Nephron (organoid): Measurements from ENCODE around the gene ERP27.

ENCODE experiments used
- H3K27ac Mint-ChIP-seq, 3 experiments: 2 replicates each; pipeline ENCODE4 v1.8.0; 2020; ENCODE audit warnings: mixed read lengths in 3 of 3, mild to moderate bottlenecking in 2 of 3, moderate library complexity in 1 of 3
- H3K27me3 Mint-ChIP-seq: 2 replicates; pipeline ENCODE4 v1.8.0; 2021; ENCODE audit warnings: low read depth, mild to moderate bottlenecking, moderate library complexity, mixed read lengths
- H3K36me3 Mint-ChIP-seq: 2 replicates; pipeline ENCODE4 v1.8.0; 2020; ENCODE audit warnings: low read depth, mixed read lengths
- H3K4me1 Mint-ChIP-seq: 2 replicates; pipeline ENCODE4 v1.8.0; 2020; ENCODE audit warnings: mixed read lengths
- H3K4me3 Mint-ChIP-seq, 3 experiments: 2 replicates each; pipeline ENCODE4 v1.8.0; 2020; ENCODE audit warnings: mild to moderate bottlenecking in 3 of 3, mixed read lengths in 3 of 3, moderate library complexity in 2 of 3
- H3K9me3 Mint-ChIP-seq: 2 replicates; pipeline ENCODE4 v1.8.0; 2020; ENCODE audit warnings: mixed read lengths
- CTCF ChIP-seq, 3 experiments: fragments of 200-600 bp; sonication (generic); IDR thresholded peaks; one replicate each; pipeline ENCODE4 v1.5.0; 2021; ENCODE audit warnings: antibody characterized with exemption in 3 of 3; ENCODE audit not compliant: unreplicated experiment in 3 of 3

ERP27 gene

GRCh38 chr12:14972816-14973215 is 34.5 kb upstream of the ERP27 start, which contains the start of gene PDE6H:
Gene PDE6H, plus strand, starts transcription at chr12:14973042. Its CDS starts 4,971 bp downstream, at chr12:14978013.
- Mint-ChIP-seq H3K4me3 (no peak within 1 kb of the TSS), H3K27ac (no peak within 1 kb of the TSS), H3K9me3 (no peaks in the 10 kb centered on the region), H3K36me3 (no peaks in the 10 kb centered on the region), H3K4me1 (no peaks in the 10 kb centered on the region), H3K27me3 (no peaks in the 10 kb centered on the region)
- no peak for TF ChIP-seq CTCF (IDR thresholded peaks at IDR 0.05; ENCODE audit: unreplicated experiment in 3 of 3)

DNA sequence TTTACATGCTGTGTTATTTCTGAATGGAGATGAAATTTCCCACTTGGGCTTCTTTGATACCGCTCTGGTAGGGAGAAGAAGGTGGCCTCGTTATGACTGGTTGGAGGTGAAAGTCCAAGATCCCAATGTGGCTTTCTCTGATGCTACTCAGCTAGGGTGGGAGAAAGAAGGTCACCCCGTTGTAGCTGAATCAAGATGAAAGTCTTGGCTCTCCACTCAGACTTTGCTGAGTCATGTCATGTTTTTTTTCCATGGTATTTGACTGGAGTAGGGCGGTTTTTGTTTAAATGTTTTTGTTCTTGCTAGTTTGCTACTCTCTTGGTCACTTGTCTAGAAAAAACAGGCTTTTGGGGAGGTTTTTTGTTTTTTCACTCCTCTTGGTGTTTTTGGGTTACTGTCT is 32.1 kb upstream of the ERP27 start:
- no peak overlapping the region for H3K4me3 Mint-ChIP-seq
- no peaks in the 10 kb centered on the region for H3K9me3 Mint-ChIP-seq

DNA sequence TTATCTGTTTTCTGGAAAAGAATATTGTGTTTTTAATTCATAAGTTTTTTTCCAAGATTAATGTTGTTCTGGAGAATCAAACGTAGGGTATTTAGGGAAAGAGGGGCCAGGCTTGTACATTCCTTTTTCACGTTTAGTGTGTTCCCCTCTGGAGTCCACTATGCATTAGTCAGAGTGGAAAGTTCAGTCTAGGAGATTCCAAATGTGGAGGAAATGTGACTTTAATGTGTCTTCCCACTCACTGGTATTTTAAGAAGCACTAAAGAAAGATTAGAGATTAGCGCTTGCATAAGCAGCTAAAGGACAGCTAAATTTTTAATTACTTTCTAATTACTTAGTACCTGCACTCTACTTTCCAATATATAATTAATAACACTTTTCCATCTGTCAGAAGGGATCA is 30.1 kb upstream of the ERP27 start:
- Mint-ChIP-seq H3K36me3 (no peaks in the 10 kb centered on the region), H3K9me3 (no peaks in the 10 kb centered on the region), H3K27ac (no peak overlapping the region), H3K4me1 (no peaks in the 10 kb centered on the region), H3K27me3 (no peaks in the 10 kb centered on the region), H3K4me3 (no peak overlapping the region)
- TF ChIP-seq CTCF (IDR thresholded peaks at IDR 0.05; ENCODE audit: unreplicated experiment in 3 of 3), result no peak

More for the DNA sequence above, 32.1 kb upstream of the ERP27 start:
- Mint-ChIP-seq H3K4me1 (no peaks in the 10 kb centered on the region), H3K27me3 (no peaks in the 10 kb centered on the region), H3K27ac (no peak overlapping the region), H3K36me3 (no peaks in the 10 kb centered on the region)
- TF ChIP-seq CTCF (IDR thresholded peaks at IDR 0.05; ENCODE audit: unreplicated experiment in 3 of 3), result no peak

GRCh38 chr12:14965221-14965620 is 26.9 kb upstream of the ERP27 start:
- no peak overlapping the region for H3K4me3 Mint-ChIP-seq
- no peaks in the 10 kb centered on the region for H3K27me3 Mint-ChIP-seq
- H3K9me3 Mint-ChIP-seq, result no peaks in the 10 kb centered on the region
- H3K36me3 Mint-ChIP-seq, result no peaks in the 10 kb centered on the region
- H3K27ac Mint-ChIP-seq, result no peak overlapping the region
- peaks cover 12% of the 10 kb centered on the region for H3K4me1 Mint-ChIP-seq
- TF ChIP-seq CTCF (IDR thresholded peaks at IDR 0.05; ENCODE audit: unreplicated experiment in 3 of 3), result no peak

DNA sequence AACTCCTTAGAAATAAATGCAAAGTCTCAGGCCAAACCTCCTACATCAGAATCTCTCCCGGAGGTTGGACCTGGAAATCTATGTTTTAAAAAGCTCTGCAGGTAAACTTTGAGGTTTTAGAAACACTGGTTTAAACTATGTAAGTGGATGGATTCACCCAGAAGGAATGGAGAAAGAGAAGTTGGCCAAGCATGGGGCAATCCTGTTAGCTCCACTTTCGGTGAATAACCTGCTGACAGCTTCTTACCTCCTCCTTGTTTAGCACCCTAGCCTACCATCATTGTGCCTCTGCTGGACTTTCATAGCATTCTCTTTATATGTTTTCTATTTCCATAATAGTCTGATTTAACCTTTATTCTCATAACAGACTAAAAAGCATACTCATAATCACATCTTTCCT is 26.1 kb upstream of the ERP27 start:
- no peaks in the 10 kb centered on the region for H3K36me3 Mint-ChIP-seq
- no peak overlapping the region for H3K27ac Mint-ChIP-seq
- TF ChIP-seq CTCF (IDR thresholded peaks at IDR 0.05; ENCODE audit: unreplicated experiment in 3 of 3), result no peak
- H3K27me3 Mint-ChIP-seq, result no peaks in the 10 kb centered on the region
- no peaks in the 10 kb centered on the region for H3K9me3 Mint-ChIP-seq
- peaks cover 12% of the 10 kb centered on the region for H3K4me1 Mint-ChIP-seq
- H3K4me3 Mint-ChIP-seq, result no peak overlapping the region

DNA sequence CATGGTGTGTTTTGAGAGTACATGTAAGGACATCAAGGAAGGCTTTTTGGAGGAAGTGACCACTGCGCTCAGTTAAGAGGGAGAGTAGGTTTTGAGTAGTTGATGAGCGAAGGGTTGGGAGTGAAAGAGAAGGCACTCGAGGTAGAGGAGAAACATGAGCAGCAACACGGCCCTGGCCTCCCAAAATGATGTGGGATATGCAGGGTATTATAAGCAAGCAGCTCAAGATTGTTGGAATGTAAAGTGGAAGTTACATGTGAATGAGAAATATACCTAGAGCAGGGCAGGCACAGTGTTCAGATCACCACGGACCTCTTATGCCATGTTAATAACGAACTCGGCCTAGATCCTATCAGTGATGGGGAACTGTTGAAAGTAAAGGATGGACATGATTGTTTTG is 25.2 kb upstream of the ERP27 start:
- H3K27ac Mint-ChIP-seq, result no peak overlapping the region
- H3K4me3 Mint-ChIP-seq, result no peak overlapping the region
- no peaks in the 10 kb centered on the region for H3K9me3 Mint-ChIP-seq
- no peak for TF ChIP-seq CTCF (IDR thresholded peaks at IDR 0.05; ENCODE audit: unreplicated experiment in 3 of 3)
- peaks cover 12% of the 10 kb centered on the region for H3K4me1 Mint-ChIP-seq
- H3K27me3 Mint-ChIP-seq, result no peaks in the 10 kb centered on the region
- no peaks in the 10 kb centered on the region for H3K36me3 Mint-ChIP-seq
